ENCODE data around the gene CLEC20A. TPM values are rescaled to one million over a fixed set of nuclear protein-coding genes. Genes with fewer than 3 reads are reported as not detected.
A peak's percentile ranks its signal among the peaks of the same experiment; 100 is the strongest.

CLEC20A gene
- total and polyA plus RNA-seq, 2 donors (not counting 1 experiment from before 2014, with no cell fraction given) = 4.9 to 5.2 TPM

- H3K4me2 ChIP-seq (replicated peaks; ENCODE audit: low read depth, low read length, poor library complexity, severe bottlenecking) = peak overlapping the region; percentile 83
- H3K79me2 ChIP-seq (ENCODE audit: control insufficient read depth, insufficient read depth, low read length) = no peaks in the 10 kb centered on the region
- peak overlapping the region; percentile 65 for H3K4me3 Mint-ChIP-seq
- H3K36me3 ChIP-seq (replicated peaks in 1 of 2; ENCODE audit: control extremely low read depth in 1 of 2, control insufficient read depth in 1 of 2, extremely low read depth in 1 of 2, insufficient read depth in 2 of 2, low read length in 1 of 2) = no peaks in the 10 kb centered on the region
- H3K4me3 ChIP-seq (ENCODE audit: control extremely low read depth in 1 of 5, extremely low read depth in 1 of 5, insufficient read depth in 1 of 5, low read depth in 2 of 5, low read length in 4 of 5) = peak overlapping the region in 1 of 5 experiments; percentile 8
- peaks cover 27% of the 10 kb centered on the region in 2 donors for H3K4me1 ChIP-seq (ENCODE audit: control insufficient read depth in 2 of 2, insufficient read depth in 2 of 2, low read length in 2 of 2)
- intact Hi-C loops (cut with micrococcal nuclease) = no loop called here
- H3K9me3 ChIP-seq (ENCODE audit: control extremely low read depth in 1 of 3, control insufficient read depth in 2 of 3, insufficient read depth in 1 of 3, low read length in 2 of 3) = peaks cover 0 to 6% (median 0%) of the 10 kb centered on the region in 3 donors
- no peaks in the 10 kb centered on the region for H3K9me3 Mint-ChIP-seq (ENCODE audit: insufficient read depth)
- H2AFZ ChIP-seq (ENCODE audit: insufficient read depth, low read depth, low read length, poor library complexity, severe bottlenecking) = peak overlapping the region; percentile 7
- CTCF ChIA-PET = interaction anchor here (0.6 kb wide), 2 partner anchors 177 to 952 kb away, joined by 3 to 4 read pairs; no protein-coding TSS in a partner anchor
- H3K27me3 ChIP-seq (replicated peaks in 1 of 4; ENCODE audit: control extremely low read depth in 1 of 4, control insufficient read depth in 3 of 4, insufficient read depth in 4 of 4, low read length in 3 of 4) = no peaks in the 10 kb centered on the region
- POLR2A ChIA-PET = no interaction called here
- no CpG with 5 or more reads among the region's 3 CpGs for whole genome bisulfite sequencing (ENCODE audit: insufficient coverage)
- peak overlapping the region; percentile 73 for H3K9ac ChIP-seq (ENCODE audit: low read length)
- no peaks in the 10 kb centered on the region for H4K20me1 ChIP-seq (ENCODE audit: control insufficient read depth, insufficient read depth, low read length, poor library complexity, severe bottlenecking)
- H3K4me1 Mint-ChIP-seq = peaks cover 37% of the 10 kb centered on the region
- H3K27ac Mint-ChIP-seq = peak overlapping the region; percentile 69
- DNase-seq (no peak), ATAC-seq (ENCODE audit: low read depth) (no peak)
- peaks cover 8% of the 10 kb centered on the region for H3K27me3 Mint-ChIP-seq
- TF ChIP-seq EZH2 (IDR thresholded peaks at IDR 0.05; ENCODE audit: borderline replicate concordance, insufficient read depth, low read depth, low read length, poor library complexity, severe bottlenecking) (no peak), CTCF (IDR thresholded peaks at IDR 0.05) (no peak)
- peak overlapping the region in 1 of 2 donors; percentile 85 for H3K27ac ChIP-seq (ENCODE audit: low read length in 2 of 2)
These were observed 12.0 kb downstream of the CLEC20A start for GRCh38 chr1:178484698-178485225.

GRCh38 chr1:178483251-178483957 is 13.4 kb downstream of the CLEC20A start:
- Histone ChIP-seq H3K79me2 (ENCODE audit: control insufficient read depth, insufficient read depth, low read length) (no peaks in the 10 kb centered on the region), H4K20me1 (ENCODE audit: control insufficient read depth, insufficient read depth, low read length, poor library complexity, severe bottlenecking) (no peaks in the 10 kb centered on the region), H3K27ac (ENCODE audit: low read length in 2 of 2) (no peak overlapping the region), H3K9me3 (ENCODE audit: control extremely low read depth in 1 of 3, control insufficient read depth in 2 of 3, insufficient read depth in 1 of 3, low read length in 2 of 3) (peaks cover 0 to 6% (median 0%) of the 10 kb centered on the region in 3 donors), H3K4me1 (ENCODE audit: control insufficient read depth in 2 of 2, insufficient read depth in 2 of 2, low read length in 2 of 2) (peaks cover 27% of the 10 kb centered on the region in 2 donors), H2AFZ (ENCODE audit: insufficient read depth, low read depth, low read length, poor library complexity, severe bottlenecking) (peak overlapping the region; percentile 26), H3K4me3 (ENCODE audit: control extremely low read depth in 1 of 5, extremely low read depth in 1 of 5, insufficient read depth in 1 of 5, low read depth in 2 of 5, low read length in 4 of 5) (no peak overlapping the region), H3K27me3 (replicated peaks in 1 of 4; ENCODE audit: control extremely low read depth in 1 of 4, control insufficient read depth in 3 of 4, insufficient read depth in 4 of 4, low read length in 3 of 4) (no peaks in the 10 kb centered on the region), H3K9ac (ENCODE audit: low read length) (no peak overlapping the region), H3K36me3 (replicated peaks in 1 of 2; ENCODE audit: control extremely low read depth in 1 of 2, control insufficient read depth in 1 of 2, extremely low read depth in 1 of 2, insufficient read depth in 2 of 2, low read length in 1 of 2) (no peaks in the 10 kb centered on the region), H3K4me2 (replicated peaks; ENCODE audit: low read depth, low read length, poor library complexity, severe bottlenecking) (no peak overlapping the region)
- intact Hi-C loops (cut with micrococcal nuclease) = no loop called here
- TF ChIP-seq EZH2 (IDR thresholded peaks at IDR 0.05; ENCODE audit: borderline replicate concordance, insufficient read depth, low read depth, low read length, poor library complexity, severe bottlenecking) (no peak), CTCF (IDR thresholded peaks at IDR 0.05) (no peak)
- 89% methylated on average over 4 of the region's 5 CpGs for WGBS (ENCODE audit: insufficient coverage)
- Mint-ChIP-seq H3K27me3 (peaks cover 4% of the 10 kb centered on the region), H3K9me3 (ENCODE audit: insufficient read depth) (no peaks in the 10 kb centered on the region), H3K27ac (peak overlapping the region; percentile 21), H3K4me1 (peaks cover 37% of the 10 kb centered on the region), H3K4me3 (no peak overlapping the region)
- ChIA-PET CTCF (interaction anchor here (1.2 kb wide), 1 partner anchor 17 kb away, joined by 6 read pairs; no protein-coding TSS in a partner anchor), POLR2A (no interaction called here)
- DNase-seq = no peak
- ATAC-seq (ENCODE audit: low read depth) = no peak
